Measurements from ENCODE around the gene WDR33.

DNA sequence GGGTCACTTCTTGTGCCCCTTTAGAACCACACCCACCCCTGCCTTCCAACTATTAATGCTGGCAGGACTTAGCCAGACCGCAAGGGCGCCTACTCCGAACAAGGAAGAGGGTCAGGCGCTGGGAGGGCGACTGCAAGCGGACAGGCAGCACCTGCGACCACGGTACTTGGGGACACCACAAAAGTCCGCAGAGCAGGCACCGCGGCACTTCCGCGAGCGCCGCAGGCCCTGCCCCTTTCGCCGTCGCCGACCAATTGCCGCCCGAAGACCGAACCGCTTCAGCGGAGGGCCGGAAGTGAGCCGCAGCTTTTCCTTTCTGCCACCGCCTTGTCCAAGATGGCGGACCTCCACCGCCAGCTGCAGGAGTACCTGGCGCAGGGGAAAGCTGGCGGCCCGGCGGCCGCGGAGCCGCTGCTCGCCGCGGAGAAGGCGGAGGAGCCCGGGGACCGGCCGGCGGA is 109.7 kb downstream of the WDR33 start, which contains the start of gene SFT2D3:
- TF ChIP-seq TCF12 (IDR thresholded peaks at IDR 0.05; ENCODE audit: low read depth) (peak; percentile 63), YY1 (IDR thresholded peaks at IDR 0.05; ENCODE audit: low read depth) (peak; percentile 96), CEBPB (IDR thresholded peaks at IDR 0.05) (no peak), RAD21 (IDR thresholded peaks at IDR 0.05; ENCODE audit: low read depth) (no peak), FOXM1 (IDR thresholded peaks at IDR 0.05; ENCODE audit: borderline replicate concordance, low read depth) (no peak), ZBTB7A (IDR thresholded peaks at IDR 0.05; ENCODE audit: low read depth) (no peak), TAF1 (IDR thresholded peaks at IDR 0.05; ENCODE audit: low read depth) (peak; percentile 97), CREB1 (IDR thresholded peaks at IDR 0.05; ENCODE audit: low read depth) (no peak), EP300 (IDR thresholded peaks at IDR 0.05; ENCODE audit: borderline replicate concordance) (0 out of 2 replicates have a peak, but pooled peaks have one; percentile 11), EGR1 (IDR thresholded peaks at IDR 0.05) (no peak), TEAD4 (IDR thresholded peaks at IDR 0.05) (no peak; the same call in 1 of the 2 replicates), NFIC (IDR thresholded peaks at IDR 0.05) (no peak)
- TF ChIP-seq, protein P1, sequence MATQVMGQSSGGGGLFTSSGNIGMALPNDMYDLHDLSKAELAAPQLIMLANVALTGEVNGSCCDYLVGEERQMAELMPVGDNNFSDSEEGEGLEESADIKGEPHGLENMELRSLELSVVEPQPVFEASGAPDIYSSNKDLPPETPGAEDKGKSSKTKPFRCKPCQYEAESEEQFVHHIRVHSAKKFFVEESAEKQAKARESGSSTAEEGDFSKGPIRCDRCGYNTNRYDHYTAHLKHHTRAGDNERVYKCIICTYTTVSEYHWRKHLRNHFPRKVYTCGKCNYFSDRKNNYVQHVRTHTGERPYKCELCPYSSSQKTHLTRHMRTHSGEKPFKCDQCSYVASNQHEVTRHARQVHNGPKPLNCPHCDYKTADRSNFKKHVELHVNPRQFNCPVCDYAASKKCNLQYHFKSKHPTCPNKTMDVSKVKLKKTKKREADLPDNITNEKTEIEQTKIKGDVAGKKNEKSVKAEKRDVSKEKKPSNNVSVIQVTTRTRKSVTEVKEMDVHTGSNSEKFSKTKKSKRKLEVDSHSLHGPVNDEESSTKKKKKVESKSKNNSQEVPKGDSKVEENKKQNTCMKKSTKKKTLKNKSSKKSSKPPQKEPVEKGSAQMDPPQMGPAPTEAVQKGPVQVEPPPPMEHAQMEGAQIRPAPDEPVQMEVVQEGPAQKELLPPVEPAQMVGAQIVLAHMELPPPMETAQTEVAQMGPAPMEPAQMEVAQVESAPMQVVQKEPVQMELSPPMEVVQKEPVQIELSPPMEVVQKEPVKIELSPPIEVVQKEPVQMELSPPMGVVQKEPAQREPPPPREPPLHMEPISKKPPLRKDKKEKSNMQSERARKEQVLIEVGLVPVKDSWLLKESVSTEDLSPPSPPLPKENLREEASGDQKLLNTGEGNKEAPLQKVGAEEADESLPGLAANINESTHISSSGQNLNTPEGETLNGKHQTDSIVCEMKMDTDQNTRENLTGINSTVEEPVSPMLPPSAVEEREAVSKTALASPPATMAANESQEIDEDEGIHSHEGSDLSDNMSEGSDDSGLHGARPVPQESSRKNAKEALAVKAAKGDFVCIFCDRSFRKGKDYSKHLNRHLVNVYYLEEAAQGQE (IDR thresholded peaks at IDR 0.05; ENCODE audit: low read depth), result no peak; the same call in 1 of the 2 replicates
- TF ChIP-seq, protein P2, sequence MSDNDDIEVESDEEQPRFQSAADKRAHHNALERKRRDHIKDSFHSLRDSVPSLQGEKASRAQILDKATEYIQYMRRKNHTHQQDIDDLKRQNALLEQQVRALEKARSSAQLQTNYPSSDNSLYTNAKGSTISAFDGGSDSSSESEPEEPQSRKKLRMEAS (IDR thresholded peaks at IDR 0.05), result no peak

Measured in Ishikawa (cell line).